HUDEP-2 (cell line): ENCODE results near the gene ZNF526.

Experiments
- DNase-seq, 76 experiments: peaks; one replicate each; lab custom pipeline; 2025; ENCODE audit not compliant: unreplicated experiment in 76 of 76; lab: John Stamatoyannopoulos, UW

ZNF526 gene

DNA sequence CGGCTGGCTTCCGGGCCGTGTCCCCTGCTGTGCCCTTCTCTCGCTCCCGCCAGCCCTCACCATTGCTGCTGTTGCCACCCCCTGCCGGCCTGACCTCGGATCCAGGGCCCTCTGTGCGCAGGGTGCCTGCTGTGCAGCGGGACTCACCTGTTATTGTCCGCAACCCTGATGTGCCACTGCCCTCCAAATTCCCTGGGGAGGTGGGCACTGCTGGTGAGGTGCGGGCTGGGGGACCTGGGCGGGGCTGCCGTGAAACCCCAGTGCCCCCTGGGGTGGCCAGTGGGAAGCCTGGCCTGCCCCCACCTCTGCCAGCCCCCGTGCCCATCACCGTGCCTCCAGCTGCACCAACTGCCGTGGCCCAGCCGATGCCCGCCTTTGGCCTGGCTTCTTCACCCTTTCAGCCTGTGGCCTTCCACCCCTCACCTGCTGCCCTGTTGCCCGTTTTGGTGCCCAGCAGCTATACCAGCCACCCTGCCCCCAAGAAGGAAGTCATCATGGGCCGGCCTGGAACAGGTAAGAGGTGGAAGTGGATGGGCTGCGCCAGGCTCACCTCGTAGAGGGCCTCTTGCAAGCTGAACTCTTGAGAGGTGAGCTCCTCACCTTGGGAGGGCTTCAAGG is 54.1 kb downstream of the ZNF526 start:
- no peak for DNase-seq

DNA sequence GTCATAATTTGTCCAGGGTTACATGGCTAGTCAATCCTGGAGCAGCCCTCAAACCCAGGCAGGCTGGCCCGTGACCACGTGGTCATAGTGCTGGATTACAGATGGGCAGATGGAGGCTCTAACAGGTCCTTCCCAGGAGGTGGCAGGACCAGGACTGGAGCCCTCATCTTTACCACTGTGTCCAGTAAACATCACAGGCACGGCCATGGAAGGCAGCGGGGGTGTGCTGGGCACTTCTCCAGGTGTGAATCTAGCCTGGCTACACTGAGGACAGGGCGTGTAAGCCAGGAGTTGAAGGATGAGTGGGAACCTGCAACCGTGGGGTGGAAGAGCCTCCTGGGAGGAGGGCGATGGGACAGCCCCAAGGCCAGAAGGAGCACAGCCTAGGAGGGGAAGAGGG is 55.0 kb downstream of the ZNF526 start:
- no peak for DNase-seq

DNA sequence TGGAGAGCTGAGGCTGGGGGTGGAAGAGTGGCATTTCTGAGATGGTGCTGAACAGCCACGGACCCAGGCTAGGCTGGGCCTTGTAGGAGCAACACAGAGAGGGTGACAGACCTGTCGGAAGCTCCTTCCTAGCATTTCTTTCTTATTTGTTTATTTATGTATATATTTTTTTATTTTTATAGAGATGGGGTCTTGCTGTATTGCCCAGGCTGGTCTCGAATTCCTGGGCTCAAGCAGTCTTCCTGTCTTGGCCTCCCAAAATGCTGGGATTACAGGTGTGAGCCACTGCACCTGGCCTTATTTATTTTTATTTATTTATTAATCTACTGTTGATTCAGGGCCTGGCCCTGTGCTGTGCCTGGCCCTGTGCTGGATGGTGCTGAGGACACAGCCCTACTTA is 55.4 kb downstream of the ZNF526 start:
- no peak for DNase-seq

DNA sequence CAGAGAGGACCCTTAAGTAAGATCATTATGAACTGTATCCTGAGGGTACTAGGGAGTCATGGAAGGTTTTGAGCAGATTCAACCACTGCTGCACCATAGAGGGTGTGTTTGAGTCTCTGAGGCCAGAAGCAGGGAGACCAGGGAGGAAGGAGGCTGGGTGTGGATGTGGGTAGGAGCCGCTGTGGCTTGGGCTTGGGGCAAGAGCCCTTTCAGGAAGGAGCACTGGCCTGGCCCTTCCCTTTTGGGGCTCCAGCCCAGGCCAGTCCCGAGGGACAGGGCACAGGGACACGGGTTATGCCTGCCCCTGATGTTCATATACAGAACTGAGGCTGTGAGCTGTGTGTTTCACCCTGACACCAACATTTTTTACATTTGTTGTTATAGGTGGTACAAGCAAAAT is 56.2 kb downstream of the ZNF526 start:
- no peak for DNase-seq

DNA sequence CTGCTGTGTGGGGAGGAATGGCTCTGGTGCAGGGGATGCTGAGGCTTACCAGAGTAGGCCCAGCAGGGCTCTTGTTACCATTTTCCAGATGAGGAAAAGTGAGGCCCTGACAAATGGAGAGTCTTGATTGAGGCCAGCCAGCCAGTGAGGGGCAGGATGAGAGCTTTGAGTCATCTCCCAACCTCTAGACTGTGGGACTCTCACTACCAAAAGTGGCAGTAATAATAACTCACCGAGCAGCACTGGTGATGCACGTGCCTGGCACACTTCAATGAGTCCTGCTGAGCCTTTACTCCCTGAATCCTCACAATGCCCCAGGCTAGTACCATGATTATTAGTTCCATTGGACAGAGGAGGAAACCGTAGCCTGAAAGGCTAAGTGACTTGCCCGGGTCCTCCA is 56.7 kb downstream of the ZNF526 start:
- DNase-seq = no peak
